ENCODE results near the gene UBE2D3.
"Not testable (repeated sequence)": the region's sequence is repeated elsewhere in the genome, so short reads cannot be mapped to it uniquely, and the experiment has no call there.

Gene UBE2D3

DNA sequence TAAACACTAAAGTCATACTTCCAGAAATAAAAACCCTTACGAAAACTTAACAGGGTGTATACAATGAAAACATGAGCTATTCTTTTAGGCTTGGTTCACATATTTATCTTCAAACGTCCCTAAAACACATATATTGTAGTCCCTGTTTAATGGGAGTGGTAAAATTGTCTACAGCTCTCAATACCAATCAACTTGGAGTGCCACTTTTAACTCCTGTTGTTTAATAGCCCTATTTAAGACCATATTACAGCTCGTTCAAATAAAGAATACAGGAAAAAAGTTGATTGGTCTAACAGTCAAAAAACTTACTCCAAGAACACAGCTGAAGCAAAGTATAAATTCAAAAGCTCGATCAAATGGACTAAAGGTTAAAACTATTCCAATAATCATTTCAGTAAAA, 3.9 kb downstream of the UBE2D3 start:
- TF ChIP-seq ZNF8 (CRISPR knock-in tag; IDR thresholded peaks at IDR 0.05): no peak
- TF ChIP-seq TOX (CRISPR knock-in tag; IDR thresholded peaks at IDR 0.05; ENCODE audit: borderline replicate concordance): no peak
- no peak for TF ChIP-seq ZFP3 (CRISPR knock-in tag; IDR thresholded peaks at IDR 0.05)
- no peak for TF ChIP-seq PPARA (CRISPR knock-in tag; IDR thresholded peaks at IDR 0.05; ENCODE audit: borderline replicate concordance)
- no peak for TF ChIP-seq OSR1 (CRISPR knock-in tag; IDR thresholded peaks at IDR 0.05)
- no peak for TF ChIP-seq ZC3H10 (CRISPR knock-in tag; IDR thresholded peaks at IDR 0.05)
- TF ChIP-seq BACH2 (CRISPR knock-in tag; IDR thresholded peaks at IDR 0.05; ENCODE audit: borderline replicate concordance): no peak
- TF ChIP-seq ESRRG (CRISPR knock-in tag; IDR thresholded peaks at IDR 0.05): no peak
- TF ChIP-seq ZNF70 (CRISPR knock-in tag; IDR thresholded peaks at IDR 0.05): no peak
- no peak for TF ChIP-seq ZNF565 (CRISPR knock-in tag; conservative IDR thresholded peaks at IDR 0.05; ENCODE audit: low read depth)
- no peak for TF ChIP-seq SNAI2 (CRISPR knock-in tag; IDR thresholded peaks at IDR 0.05)
- TF ChIP-seq, protein P1, sequence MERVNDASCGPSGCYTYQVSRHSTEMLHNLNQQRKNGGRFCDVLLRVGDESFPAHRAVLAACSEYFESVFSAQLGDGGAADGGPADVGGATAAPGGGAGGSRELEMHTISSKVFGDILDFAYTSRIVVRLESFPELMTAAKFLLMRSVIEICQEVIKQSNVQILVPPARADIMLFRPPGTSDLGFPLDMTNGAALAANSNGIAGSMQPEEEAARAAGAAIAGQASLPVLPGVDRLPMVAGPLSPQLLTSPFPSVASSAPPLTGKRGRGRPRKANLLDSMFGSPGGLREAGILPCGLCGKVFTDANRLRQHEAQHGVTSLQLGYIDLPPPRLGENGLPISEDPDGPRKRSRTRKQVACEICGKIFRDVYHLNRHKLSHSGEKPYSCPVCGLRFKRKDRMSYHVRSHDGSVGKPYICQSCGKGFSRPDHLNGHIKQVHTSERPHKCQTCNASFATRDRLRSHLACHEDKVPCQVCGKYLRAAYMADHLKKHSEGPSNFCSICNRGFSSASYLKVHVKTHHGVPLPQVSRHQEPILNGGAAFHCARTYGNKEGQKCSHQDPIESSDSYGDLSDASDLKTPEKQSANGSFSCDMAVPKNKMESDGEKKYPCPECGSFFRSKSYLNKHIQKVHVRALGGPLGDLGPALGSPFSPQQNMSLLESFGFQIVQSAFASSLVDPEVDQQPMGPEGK (CRISPR knock-in tag; IDR thresholded peaks at IDR 0.05; ENCODE audit: borderline replicate concordance): no peak
- no peak for TF ChIP-seq CSDC2 (CRISPR knock-in tag; IDR thresholded peaks at IDR 0.05)
- no peak for TF ChIP-seq ISL1 (CRISPR knock-in tag; IDR thresholded peaks at IDR 0.05)
- no peak for ATAC-seq

DNA sequence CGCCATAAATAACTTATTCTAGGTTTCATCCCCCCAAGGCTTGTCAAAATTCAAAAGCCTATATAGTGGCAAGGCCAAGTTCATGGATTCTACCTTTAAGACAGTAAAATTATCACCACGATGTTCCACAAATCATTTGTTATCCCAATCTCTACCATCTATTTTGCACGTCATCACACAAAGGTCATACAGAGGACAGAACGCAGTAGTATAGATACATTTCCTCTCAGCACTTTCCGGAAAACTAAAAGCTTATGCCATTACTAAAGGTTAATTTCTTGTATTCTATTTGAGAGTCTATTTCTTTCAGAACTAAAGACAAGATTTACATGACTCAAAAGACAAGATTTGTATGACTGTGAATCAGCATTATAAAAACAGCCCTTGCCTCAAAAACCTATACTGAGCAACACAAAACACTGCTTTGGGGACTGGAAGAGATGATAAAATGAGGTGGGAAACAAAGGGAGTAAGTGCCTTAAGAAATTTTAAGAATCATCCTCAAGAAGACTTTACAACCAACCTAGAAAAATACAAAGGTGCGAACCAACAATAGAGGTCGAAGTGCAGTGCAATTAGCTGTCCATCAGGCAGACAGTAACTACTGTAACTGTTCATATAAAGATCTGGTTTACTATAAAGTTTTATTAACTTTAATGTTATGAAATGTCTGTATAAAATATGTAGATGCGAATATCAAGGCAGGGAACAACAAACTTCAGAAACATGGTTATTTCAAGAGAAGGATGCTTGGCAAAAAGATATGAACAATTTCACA, 7.6 kb downstream of the UBE2D3 start:
- no peak for TF ChIP-seq ZFP30 (CRISPR knock-in tag; IDR thresholded peaks at IDR 0.05)
- no peak for TF ChIP-seq CSDC2 (CRISPR knock-in tag; IDR thresholded peaks at IDR 0.05)
- no peak for TF ChIP-seq ZFP3 (CRISPR knock-in tag; IDR thresholded peaks at IDR 0.05)
- TF ChIP-seq TCF4 (CRISPR knock-in tag; IDR thresholded peaks at IDR 0.05; ENCODE audit: borderline replicate concordance): no peak
- TF ChIP-seq ARNTL (CRISPR knock-in tag; IDR thresholded peaks at IDR 0.05; ENCODE audit: borderline replicate concordance, low read depth): no peak
- TF ChIP-seq, protein P1 (CRISPR knock-in tag; IDR thresholded peaks at IDR 0.05; ENCODE audit: borderline replicate concordance): no peak
- no peak for TF ChIP-seq RARB (CRISPR knock-in tag; IDR thresholded peaks at IDR 0.05)
- TF ChIP-seq ESRRG (CRISPR knock-in tag; IDR thresholded peaks at IDR 0.05): no peak
- TF ChIP-seq, protein P2, sequence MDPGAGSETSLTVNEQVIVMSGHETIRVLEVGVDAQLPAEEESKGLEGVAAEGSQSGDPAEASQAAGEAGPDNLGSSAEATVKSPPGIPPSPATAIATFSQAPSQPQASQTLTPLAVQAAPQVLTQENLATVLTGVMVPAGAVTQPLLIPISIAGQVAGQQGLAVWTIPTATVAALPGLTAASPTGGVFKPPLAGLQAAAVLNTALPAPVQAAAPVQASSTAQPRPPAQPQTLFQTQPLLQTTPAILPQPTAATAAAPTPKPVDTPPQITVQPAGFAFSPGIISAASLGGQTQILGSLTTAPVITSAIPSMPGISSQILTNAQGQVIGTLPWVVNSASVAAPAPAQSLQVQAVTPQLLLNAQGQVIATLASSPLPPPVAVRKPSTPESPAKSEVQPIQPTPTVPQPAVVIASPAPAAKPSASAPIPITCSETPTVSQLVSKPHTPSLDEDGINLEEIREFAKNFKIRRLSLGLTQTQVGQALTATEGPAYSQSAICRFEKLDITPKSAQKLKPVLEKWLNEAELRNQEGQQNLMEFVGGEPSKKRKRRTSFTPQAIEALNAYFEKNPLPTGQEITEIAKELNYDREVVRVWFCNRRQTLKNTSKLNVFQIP (CRISPR knock-in tag; IDR thresholded peaks at IDR 0.05; ENCODE audit: borderline replicate concordance, low read depth): no peak
- no peak for TF ChIP-seq ZNF565 (CRISPR knock-in tag; conservative IDR thresholded peaks at IDR 0.05; ENCODE audit: low read depth)
- no peak for TF ChIP-seq PPARA (CRISPR knock-in tag; IDR thresholded peaks at IDR 0.05; ENCODE audit: borderline replicate concordance)
- TF ChIP-seq TOX (CRISPR knock-in tag; IDR thresholded peaks at IDR 0.05; ENCODE audit: borderline replicate concordance): no peak
- no peak for ATAC-seq

DNA sequence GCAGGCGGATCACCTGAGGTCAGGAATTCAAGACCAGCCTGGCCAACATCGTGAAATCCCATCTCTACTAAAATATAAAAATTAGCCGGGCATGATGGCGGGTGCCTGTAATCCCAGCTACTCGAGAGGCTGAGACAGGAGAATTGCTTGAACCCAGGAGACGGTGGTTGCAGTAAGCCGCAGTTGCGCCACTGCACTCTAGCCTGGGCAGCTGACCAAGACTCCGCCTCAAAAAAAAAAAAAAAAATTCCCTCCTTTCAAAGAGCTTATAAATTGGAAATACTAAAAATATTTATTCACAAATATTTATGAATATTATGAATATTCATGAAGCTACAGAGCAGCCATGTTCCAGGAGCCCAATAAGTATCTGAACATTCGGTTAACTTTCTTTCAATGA, 8.3 kb downstream of the UBE2D3 start:
- not testable (repeated sequence) for ATAC-seq

DNA sequence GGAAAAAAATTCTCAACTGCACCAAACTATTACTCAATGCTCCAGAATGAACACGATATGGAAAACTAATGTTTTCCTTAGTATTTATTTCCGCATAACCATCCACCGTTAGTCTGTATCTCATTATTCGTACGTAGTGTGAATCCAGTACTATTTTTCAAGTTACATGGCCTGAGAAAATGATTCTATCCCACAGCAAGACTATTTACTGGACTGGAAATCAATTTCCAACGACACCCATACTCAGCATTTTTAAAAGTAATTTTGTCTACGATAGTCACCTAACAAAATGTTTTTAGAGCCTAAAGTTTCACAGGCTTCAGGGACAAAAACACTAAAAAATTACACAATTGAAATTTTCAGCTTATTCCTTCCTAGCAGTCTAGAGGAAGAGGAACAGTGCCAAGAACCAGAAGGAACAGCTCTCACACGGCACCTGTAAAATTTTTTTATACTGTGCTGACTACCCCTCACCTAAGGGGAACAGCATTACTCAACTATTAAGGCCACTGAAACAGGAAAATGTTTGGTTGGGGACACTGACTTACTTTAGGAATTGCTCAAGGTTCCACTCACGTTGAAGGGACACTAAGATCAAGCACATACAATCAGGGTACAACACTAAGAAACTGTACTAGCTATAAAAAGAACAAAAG, 9.6 kb downstream of the UBE2D3 start:
- TF ChIP-seq, protein P3, sequence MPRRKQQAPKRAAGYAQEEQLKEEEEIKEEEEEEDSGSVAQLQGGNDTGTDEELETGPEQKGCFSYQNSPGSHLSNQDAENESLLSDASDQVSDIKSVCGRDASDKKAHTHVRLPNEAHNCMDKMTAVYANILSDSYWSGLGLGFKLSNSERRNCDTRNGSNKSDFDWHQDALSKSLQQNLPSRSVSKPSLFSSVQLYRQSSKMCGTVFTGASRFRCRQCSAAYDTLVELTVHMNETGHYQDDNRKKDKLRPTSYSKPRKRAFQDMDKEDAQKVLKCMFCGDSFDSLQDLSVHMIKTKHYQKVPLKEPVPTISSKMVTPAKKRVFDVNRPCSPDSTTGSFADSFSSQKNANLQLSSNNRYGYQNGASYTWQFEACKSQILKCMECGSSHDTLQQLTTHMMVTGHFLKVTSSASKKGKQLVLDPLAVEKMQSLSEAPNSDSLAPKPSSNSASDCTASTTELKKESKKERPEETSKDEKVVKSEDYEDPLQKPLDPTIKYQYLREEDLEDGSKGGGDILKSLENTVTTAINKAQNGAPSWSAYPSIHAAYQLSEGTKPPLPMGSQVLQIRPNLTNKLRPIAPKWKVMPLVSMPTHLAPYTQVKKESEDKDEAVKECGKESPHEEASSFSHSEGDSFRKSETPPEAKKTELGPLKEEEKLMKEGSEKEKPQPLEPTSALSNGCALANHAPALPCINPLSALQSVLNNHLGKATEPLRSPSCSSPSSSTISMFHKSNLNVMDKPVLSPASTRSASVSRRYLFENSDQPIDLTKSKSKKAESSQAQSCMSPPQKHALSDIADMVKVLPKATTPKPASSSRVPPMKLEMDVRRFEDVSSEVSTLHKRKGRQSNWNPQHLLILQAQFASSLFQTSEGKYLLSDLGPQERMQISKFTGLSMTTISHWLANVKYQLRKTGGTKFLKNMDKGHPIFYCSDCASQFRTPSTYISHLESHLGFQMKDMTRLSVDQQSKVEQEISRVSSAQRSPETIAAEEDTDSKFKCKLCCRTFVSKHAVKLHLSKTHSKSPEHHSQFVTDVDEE (CRISPR knock-in tag; IDR thresholded peaks at IDR 0.05): no peak
- no peak for TF ChIP-seq ESRRG (CRISPR knock-in tag; IDR thresholded peaks at IDR 0.05)
- no peak for TF ChIP-seq ARNTL (CRISPR knock-in tag; IDR thresholded peaks at IDR 0.05; ENCODE audit: borderline replicate concordance, low read depth)
- TF ChIP-seq, protein P4, sequence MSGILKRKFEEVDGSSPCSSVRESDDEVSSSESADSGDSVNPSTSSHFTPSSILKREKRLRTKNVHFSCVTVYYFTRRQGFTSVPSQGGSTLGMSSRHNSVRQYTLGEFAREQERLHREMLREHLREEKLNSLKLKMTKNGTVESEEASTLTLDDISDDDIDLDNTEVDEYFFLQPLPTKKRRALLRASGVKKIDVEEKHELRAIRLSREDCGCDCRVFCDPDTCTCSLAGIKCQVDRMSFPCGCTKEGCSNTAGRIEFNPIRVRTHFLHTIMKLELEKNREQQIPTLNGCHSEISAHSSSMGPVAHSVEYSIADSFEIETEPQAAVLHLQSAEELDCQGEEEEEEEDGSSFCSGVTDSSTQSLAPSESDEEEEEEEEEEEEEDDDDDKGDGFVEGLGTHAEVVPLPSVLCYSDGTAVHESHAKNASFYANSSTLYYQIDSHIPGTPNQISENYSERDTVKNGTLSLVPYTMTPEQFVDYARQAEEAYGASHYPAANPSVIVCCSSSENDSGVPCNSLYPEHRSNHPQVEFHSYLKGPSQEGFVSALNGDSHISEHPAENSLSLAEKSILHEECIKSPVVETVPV (CRISPR knock-in tag; IDR thresholded peaks at IDR 0.05): no peak
- no peak for TF ChIP-seq ZFP3 (CRISPR knock-in tag; IDR thresholded peaks at IDR 0.05)
- TF ChIP-seq OSR1 (CRISPR knock-in tag; IDR thresholded peaks at IDR 0.05): no peak
- no peak for TF ChIP-seq SNAI2 (CRISPR knock-in tag; IDR thresholded peaks at IDR 0.05)
- ATAC-seq: no peak
